Mesothelial cell of epicardium (in vitro differentiated cells): ENCODE data around the gene GAK. TPM values are rescaled to one million over a fixed set of nuclear protein-coding genes. Genes with fewer than 3 reads are reported as not detected.

ENCODE experiments used
- DNase-seq, 2 experiments: peaks; one replicate each; pipeline ENCODE4 v3.0.0; 2021; ENCODE audit warnings: low spot score in 2 of 2; ENCODE audit not compliant: unreplicated experiment in 2 of 2
- H3K27ac Mint-ChIP-seq: 2 replicates; pipeline ENCODE4 v1.8.0; 2021; ENCODE audit warnings: mixed read lengths
- H3K27me3 Mint-ChIP-seq: 2 replicates; pipeline ENCODE4 v1.8.0; 2021; ENCODE audit warnings: low read depth, mixed read lengths
- H3K36me3 Mint-ChIP-seq: 2 replicates; pipeline ENCODE4 v1.8.0; 2021; ENCODE audit warnings: mixed read lengths
- H3K4me1 Mint-ChIP-seq: 2 replicates; pipeline ENCODE4 v1.8.0; 2021; ENCODE audit warnings: mixed read lengths
- H3K4me3 Mint-ChIP-seq: 2 replicates; pipeline ENCODE4 v1.8.0; 2021; ENCODE audit warnings: mild to moderate bottlenecking, moderate library complexity, mixed read lengths
- H3K9me3 Mint-ChIP-seq: 2 replicates; pipeline ENCODE4 v1.8.0; 2021; ENCODE audit warnings: mixed read lengths
- CTCF ChIP-seq: fragments of 200-600 bp; sonication (generic); IDR thresholded peaks from one replicate; pipeline ENCODE4 v1.5.0; 2021; ENCODE audit warnings: antibody characterized with exemption; ENCODE audit not compliant: unreplicated experiment
- total RNA-seq: library from RNA; stranded (reverse); gene quantifications from 3 replicates; pipeline ENCODE4 v1.2.1, GENCODE V29; 2021

Gene GAK
- total RNA-seq, 1 donor from 2014 or later, result 114 TPM

- Mint-ChIP-seq H3K4me3 (no peak overlapping the region), H3K9me3 (peaks cover 16% of the 10 kb centered on the region), H3K27me3 (no peaks in the 10 kb centered on the region), H3K27ac (no peak overlapping the region), H3K4me1 (peaks cover 5% of the 10 kb centered on the region), H3K36me3 (peaks cover 27% of the 10 kb centered on the region)
- no peak for TF ChIP-seq CTCF
- no peak for DNase-seq
Observed at GRCh38 chr4:844752-845232, 87.3 kb downstream of the GAK start.

- H3K36me3 Mint-ChIP-seq, result peaks cover 27% of the 10 kb centered on the region
- no peak overlapping the region for H3K4me3 Mint-ChIP-seq
- no peak overlapping the region for H3K27ac Mint-ChIP-seq
- peaks cover 33% of the 10 kb centered on the region for H3K9me3 Mint-ChIP-seq
- H3K27me3 Mint-ChIP-seq, result no peaks in the 10 kb centered on the region
- no peaks in the 10 kb centered on the region for H3K4me1 Mint-ChIP-seq
- DNase-seq, result no peak
- TF ChIP-seq CTCF, result no peak
Observed at GRCh38 chr4:839675-840443, 92.3 kb downstream of the GAK start.

DNA sequence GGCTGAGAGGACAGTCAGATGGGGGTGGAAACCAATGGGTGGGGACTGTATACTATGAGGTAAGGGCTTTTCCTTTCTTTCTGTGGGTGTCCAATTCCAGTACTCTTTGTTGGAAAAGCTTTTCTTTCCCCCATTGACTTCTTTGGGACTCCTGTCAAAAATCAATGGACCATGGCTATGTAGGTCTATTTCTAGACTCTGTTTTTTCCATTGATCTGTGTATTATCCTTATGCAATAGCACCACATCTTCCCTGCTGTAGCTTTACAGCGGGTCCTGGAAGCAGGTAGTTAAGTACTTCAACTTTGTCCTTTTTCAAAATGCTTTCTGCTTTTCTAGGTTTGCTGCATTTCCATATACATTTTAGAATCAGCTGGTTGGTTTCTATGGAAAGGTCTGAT is 94.3 kb downstream of the GAK start:
- DNase-seq, result no peak
- Mint-ChIP-seq H3K36me3 (peaks cover 22% of the 10 kb centered on the region), H3K27me3 (peaks cover 4% of the 10 kb centered on the region), H3K27ac (no peak overlapping the region), H3K9me3 (peaks cover 33% of the 10 kb centered on the region), H3K4me1 (no peaks in the 10 kb centered on the region), H3K4me3 (no peak overlapping the region)
- TF ChIP-seq CTCF, result no peak

DNA sequence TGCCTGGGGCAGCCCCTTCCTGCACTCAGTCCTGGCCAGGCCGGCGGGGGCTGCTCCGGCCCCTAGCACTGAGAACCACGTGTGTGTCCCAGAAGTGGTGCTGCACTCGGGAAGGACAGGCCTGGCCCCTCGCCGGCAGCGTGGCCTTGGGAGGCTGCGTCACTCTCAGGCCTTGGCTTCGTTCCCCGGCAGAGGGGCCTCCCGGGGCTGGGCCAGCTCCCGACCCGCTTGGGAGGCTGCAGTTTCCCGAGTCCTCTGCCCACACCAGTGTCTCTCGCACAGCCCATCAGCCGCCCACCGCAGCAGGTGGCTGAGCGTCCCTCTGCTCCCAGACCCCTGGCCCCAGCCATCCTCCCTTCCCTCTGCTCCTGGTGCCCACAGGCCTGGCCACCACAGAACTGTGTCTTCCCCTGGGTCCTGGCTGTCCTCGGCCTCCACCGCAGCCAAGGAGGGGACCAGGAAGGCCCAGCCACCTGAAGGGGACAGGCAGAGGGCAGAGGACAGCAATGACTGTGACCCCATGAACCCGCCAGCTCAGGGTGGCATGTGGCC is 95.3 kb downstream of the GAK start:
- peaks cover 30% of the 10 kb centered on the region for H3K9me3 Mint-ChIP-seq
- H3K4me1 Mint-ChIP-seq, result no peaks in the 10 kb centered on the region
- H3K27ac Mint-ChIP-seq, result no peak overlapping the region
- peaks cover 16% of the 10 kb centered on the region for H3K36me3 Mint-ChIP-seq
- no peak overlapping the region for H3K4me3 Mint-ChIP-seq
- TF ChIP-seq CTCF, result no peak
- peaks cover 4% of the 10 kb centered on the region for H3K27me3 Mint-ChIP-seq
- no peak for DNase-seq

DNA sequence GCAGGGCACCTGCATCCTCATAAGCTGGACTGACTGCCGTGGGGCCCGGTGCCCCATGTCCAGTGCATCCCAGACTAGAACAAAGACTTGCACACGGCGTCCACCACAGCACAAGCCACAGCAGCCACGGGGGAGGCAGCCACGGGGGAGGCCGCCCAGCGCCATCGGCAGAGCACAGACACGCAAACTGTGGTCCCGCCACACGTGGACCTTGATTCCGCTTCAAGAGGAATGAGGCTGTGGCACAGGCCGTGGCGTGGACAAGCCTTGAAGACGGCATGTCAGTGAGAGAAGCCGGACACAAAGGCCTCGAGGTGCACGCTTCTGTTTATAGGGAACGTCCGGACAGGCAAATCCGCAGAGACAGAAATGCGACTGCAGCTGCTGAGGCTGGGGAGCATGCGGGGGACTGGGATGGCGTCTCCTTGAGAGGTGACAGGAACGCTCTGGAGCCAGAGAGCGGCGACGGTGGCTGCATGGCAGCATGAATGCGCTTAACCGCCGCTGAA is 96.1 kb downstream of the GAK start:
- Mint-ChIP-seq H3K4me3 (no peak overlapping the region), H3K4me1 (no peaks in the 10 kb centered on the region), H3K36me3 (peaks cover 13% of the 10 kb centered on the region), H3K27ac (no peak overlapping the region), H3K9me3 (peaks cover 27% of the 10 kb centered on the region), H3K27me3 (peaks cover 6% of the 10 kb centered on the region)
- TF ChIP-seq CTCF, result no peak
- no peak for DNase-seq
